Endothelial cell of umbilical vein (primary cell): ENCODE data around the gene RHEX. TPM values are rescaled to one million over a fixed set of nuclear protein-coding genes. Genes with fewer than 3 reads are reported as not detected.

Source experiments
- BruUV-seq: library from RNA; stranded (reverse); fragments of 400-500 nt; replicated peaks from 2 replicates; lab custom pipeline; 2021; lab: Mats Ljungman, UMichigan
- CTCF ChIA-PET: fragments of 300-600, 350-600 bp; sonication (Branson Sonifier 250); formaldehyde crosslinking; loops from one replicate; lab custom pipeline; 2021; ENCODE audit warnings: antibody characterized with exemption, inconsistent platforms; lab: Charles Lee
- POLR2A ChIA-PET: fragments of 300-600, 350-600 bp; sonication (Branson Sonifier 250); formaldehyde crosslinking; loops from one replicate; lab custom pipeline; 2021; ENCODE audit warnings: antibody characterized with exemption, inconsistent platforms; lab: Charles Lee
- DNase-seq: peaks from one replicate; pipeline ENCODE4 v3.0.0-alpha.2; 2011; ENCODE audit warnings: low read depth, low spot score
- FAIRE-seq: peaks from 2 replicates; lab custom pipeline; 2011; peaks lifted over from hg19 to GRCh38; lab: Jason Lieb, UNC
- H2AFZ ChIP-seq: 2 replicates; pipeline ENCODE4 v1.6.0; 2012; ENCODE audit warnings: low read depth, low read length, control low read depth, inconsistent platforms
- H3K27ac ChIP-seq: 2 replicates; pipeline ENCODE4 v1.5.1; 2011; ENCODE audit warnings: low read depth, mild to moderate bottlenecking, control low read depth, low read length, moderate library complexity; ENCODE audit not compliant: insufficient read depth
- H3K27me3 ChIP-seq, 2 experiments: 2 replicates each; pipeline versions ENCODE4 v1.6.0 to v1.6.1; 2011; ENCODE audit warnings: low read length in 2 of 2, mixed read lengths in 1 of 2; ENCODE audit not compliant: control insufficient read depth in 2 of 2, insufficient read depth in 2 of 2
- H3K36me3 ChIP-seq, 2 experiments: 2 replicates in 1 of 2; 3 replicates in 1 of 2; pipeline ENCODE4 v1.5.1; 2011; ENCODE audit warnings: low read length in 2 of 2, mild to moderate bottlenecking in 1 of 2, moderate library complexity in 1 of 2; ENCODE audit not compliant: control insufficient read depth in 2 of 2, insufficient read depth in 2 of 2; ENCODE audit errors: extremely low read depth in 1 of 2
- H3K4me1 ChIP-seq: 3 replicates; pipeline ENCODE4 v1.5.1; 2011; ENCODE audit warnings: mild to moderate bottlenecking, low read length; ENCODE audit not compliant: control insufficient read depth, insufficient read depth; ENCODE audit errors: extremely low read depth
- H3K4me2 ChIP-seq: 2 replicates; pipeline ENCODE4 v1.6.1; 2011; ENCODE audit warnings: low read length, control low read depth, mixed read lengths; ENCODE audit not compliant: insufficient read depth
- H3K4me3 ChIP-seq, 3 experiments: fragments of 200-600 bp in 1 of 3; sonication (generic), shearing (Covaris generic) in 1 of 3; replicated peaks in 1 of 3; 2 replicates each; pipeline ENCODE4 v1.5.1; 2011 to 2016; ENCODE audit warnings: control low read depth in 3 of 3, low read length in 3 of 3, mild to moderate bottlenecking in 2 of 3, inconsistent platforms in 1 of 3, low read depth in 1 of 3, moderate library complexity in 1 of 3; ENCODE audit not compliant: insufficient read depth in 1 of 3
- H3K79me2 ChIP-seq: 2 replicates; pipeline ENCODE4 v1.6.0; 2012; ENCODE audit warnings: low read length, inconsistent platforms; ENCODE audit not compliant: control insufficient read depth, insufficient read depth
- H3K9ac ChIP-seq: replicated peaks from 2 replicates; pipeline ENCODE3; 2011; ENCODE audit warnings: low read length, control low read depth; ENCODE audit not compliant: insufficient read depth; ENCODE audit errors: extremely low read depth
- H3K9me1 ChIP-seq: replicated peaks from 3 replicates; pipeline ENCODE4 v1.6.0; 2011; ENCODE audit warnings: mild to moderate bottlenecking, low read length; ENCODE audit not compliant: control insufficient read depth, insufficient read depth; ENCODE audit errors: extremely low read depth
- H3K9me3 ChIP-seq: replicated peaks from 2 replicates; pipeline ENCODE4 v1.5.1; 2012; ENCODE audit warnings: low read length, inconsistent platforms; ENCODE audit not compliant: control insufficient read depth, insufficient read depth
- H4K20me1 ChIP-seq: replicated peaks from 2 replicates; pipeline ENCODE3; 2011; ENCODE audit warnings: mild to moderate bottlenecking, low read length; ENCODE audit not compliant: control insufficient read depth, insufficient read depth; ENCODE audit errors: extremely low read depth
- CTCF ChIP-seq, 2 donors: IDR thresholded peaks; 1 replicate in 1 of 2; 2 replicates in 1 of 2; pipeline ENCODE4 v1.5.1; 2011; ENCODE audit warnings: low read length in 2 of 2, mild to moderate bottlenecking in 2 of 2, moderate library complexity in 2 of 2, control low read depth in 1 of 2, inconsistent platforms in 1 of 2, low read depth in 1 of 2; ENCODE audit not compliant: insufficient read depth in 1 of 2; ENCODE audit errors: extremely low read depth in 1 of 2
- EZH2 ChIP-seq: IDR thresholded peaks from 2 replicates; pipeline ENCODE4 v1.6.1; 2012; ENCODE audit warnings: borderline replicate concordance, low read depth, mild to moderate bottlenecking, moderate library complexity, low read length, inconsistent platforms; ENCODE audit not compliant: severe bottlenecking
- FOS ChIP-seq: IDR thresholded peaks from 2 replicates; pipeline ENCODE4 v1.6.1; 2011; ENCODE audit warnings: mild to moderate bottlenecking, low read length, moderate library complexity, borderline replicate concordance; ENCODE audit not compliant: insufficient read depth
- JUN ChIP-seq: IDR thresholded peaks from 2 replicates; pipeline ENCODE4 v1.6.1; 2011; ENCODE audit warnings: borderline replicate concordance, low read depth; ENCODE audit not compliant: insufficient read length, insufficient read depth
- MAX ChIP-seq: IDR thresholded peaks from 2 replicates; pipeline ENCODE4 v1.6.1; 2011; ENCODE audit not compliant: insufficient read depth, insufficient read length
- MYC ChIP-seq: IDR thresholded peaks from one replicate; pipeline ENCODE4 v1.6.1; 2011; ENCODE audit warnings: mild to moderate bottlenecking, low read depth, low read length
- dilution Hi-C: fragments of 300-500 bp; cut with MboI; formaldehyde crosslinking; loops from one replicate; pipeline ENCODE4 v1.15.0; 2019; ENCODE audit warnings: low sequenced_read_pairs; ENCODE audit not compliant: extremely low pct_ligation_motif_present
- intact Hi-C: fragments of 100-400 bp; cut with micrococcal nuclease; formaldehyde crosslinking; loops from one replicate; pipeline ENCODE4 v1.10.0; 2022
- polyA plus RNA-seq, 4 experiments: library from polyadenylated mRNA; depleted of rRNA in 3 of 4; stranded (reverse) in 3 of 4; unstranded in 1 of 4; fragments of >200 nt; gene quantifications; 2 replicates each; pipeline versions ENCODE4 v1.2.1 to v1.2.3, GENCODE V29; 2011 to 2012; ENCODE audit warnings: missing spikeins in 1 of 4
- total RNA-seq: library from RNA; stranded (reverse); gene quantifications from 2 replicates; pipeline ENCODE4 v1.2.3, GENCODE V29; 2021

RHEX gene
- total and polyA plus RNA-seq, 2 donors (not counting 3 experiments of a cell fraction or from before 2014, with no cell fraction given): not detected

GRCh38 chr1:206049293-206049692 is 3.7 kb upstream of the RHEX start:
- Histone ChIP-seq H3K27ac (no peak overlapping the region), H2AFZ (no peak overlapping the region), H3K27me3 (peaks cover 0 to 5% of the 10 kb centered on the region in 2 experiments), H3K9me3 (no peaks in the 10 kb centered on the region), H3K36me3 (no peaks in the 10 kb centered on the region), H3K79me2 (no peaks in the 10 kb centered on the region), H3K9ac (no peak overlapping the region), H3K4me2 (no peak overlapping the region), H4K20me1 (no peaks in the 10 kb centered on the region), H3K9me1 (no peaks in the 10 kb centered on the region), H3K4me3 (no peak overlapping the region), H3K4me1 (no peaks in the 10 kb centered on the region)
- CTCF ChIA-PET: no interaction called here
- intact Hi-C loops: no loop called here
- no TSS peak for BruUV-seq
- DNase-seq (no peak), FAIRE-seq (no peak)
- TF ChIP-seq CTCF (IDR thresholded peaks at IDR 0.05; ENCODE audit: extremely low read depth in 1 of 2, insufficient read depth in 1 of 2, low read depth in 1 of 2, low read length in 2 of 2): no peak
- TF ChIP-seq FOS: no peak
- TF ChIP-seq MAX: no peak
- TF ChIP-seq MYC: no peak
- no peak for TF ChIP-seq JUN
- no peak for TF ChIP-seq EZH2
- POLR2A ChIA-PET: no interaction called here
- dilution Hi-C loops: no loop called here
